SH-SY5Y (cell line): Measurements from ENCODE around the gene LTBP4.

Source experiments
- GATA2 ChIP-seq: IDR thresholded peaks from 2 replicates; pipeline ENCODE4 v1.6.1; 2011; ENCODE audit warnings: mild to moderate bottlenecking, low read depth, low read length
- GATA3 ChIP-seq: IDR thresholded peaks from 2 replicates; pipeline ENCODE4 v1.6.1; 2011; ENCODE audit warnings: low read depth, mild to moderate bottlenecking, low read length, moderate library complexity

The LTBP4 gene

GRCh38 chr19:40601134-40601974, at the start of gene LTBP4:
TSS of gene LTBP4 (plus strand) at chr19:40601369. CDS start at chr19:40601388, 19 bp downstream.
- TF ChIP-seq GATA3 (no peak), GATA2 (no peak)

- no peak for TF ChIP-seq GATA2
- no peak for TF ChIP-seq GATA3
Measured at GRCh38 chr19:40552848-40553247, 48.3 kb upstream of the LTBP4 start.

- TF ChIP-seq GATA2 = no peak
- TF ChIP-seq GATA3 = no peak
Measured at GRCh38 chr19:40553885-40554857, 47.0 kb upstream of the LTBP4 start.

- TF ChIP-seq GATA3 (no peak), GATA2 (no peak)
Measured at GRCh38 chr19:40555978-40556689, 45.0 kb upstream of the LTBP4 start.

GRCh38 chr19:40556953-40557530, 44.1 kb upstream of the LTBP4 start:
- no peak for TF ChIP-seq GATA3
- TF ChIP-seq GATA2 = no peak

GRCh38 chr19:40559394-40559793, 41.8 kb upstream of the LTBP4 start:
- TF ChIP-seq GATA3 = no peak
- no peak for TF ChIP-seq GATA2

GRCh38 chr19:40560092-40560507, 41.1 kb upstream of the LTBP4 start:
- TF ChIP-seq GATA3 (no peak), GATA2 (no peak)

- TF ChIP-seq GATA3 (no peak), GATA2 (no peak)
Measured at GRCh38 chr19:40561947-40562346, 39.2 kb upstream of the LTBP4 start.

GRCh38 chr19:40565355-40565754, 35.8 kb upstream of the LTBP4 start:
- TF ChIP-seq GATA2 = no peak
- TF ChIP-seq GATA3 = no peak

GRCh38 chr19:40565910-40566495, 35.2 kb upstream of the LTBP4 start:
- TF ChIP-seq GATA2 = no peak
- no peak for TF ChIP-seq GATA3

GRCh38 chr19:40567040-40567749, 34.0 kb upstream of the LTBP4 start:
- TF ChIP-seq GATA2 (no peak), GATA3 (no peak)

- no peak for TF ChIP-seq GATA2
- no peak for TF ChIP-seq GATA3
Measured at GRCh38 chr19:40567750-40568494, 33.2 kb upstream of the LTBP4 start.
